K562 (cell line): ENCODE data around the gene RABGAP1L. TPM values are rescaled to one million over a fixed set of nuclear protein-coding genes. Genes with fewer than 3 reads are reported as not detected.
A peak's percentile ranks its signal among the peaks of the same experiment; 100 is the strongest.
"Not testable (repeated sequence)": the region's sequence is repeated elsewhere in the genome, so short reads cannot be mapped to it uniquely, and the experiment has no call there.

Experiments used
- ATAC-seq: fragments of 200-7000 bp; cut with Tn5 transposase; 3 replicates; pipeline ENCODE4 v1.9.1; 2020; ENCODE audit warnings: moderate library complexity
- BruUV-seq: library from RNA; stranded (reverse); fragments of 400-500 nt; replicated peaks from 2 replicates; lab custom pipeline; 2021; lab: Mats Ljungman, UMichigan
- CTCF ChIA-PET: fragments of 300-600 bp; formaldehyde crosslinking; extraction: SDS; loops from one replicate; lab custom pipeline; 2021; ENCODE audit warnings: low intra/inter-chr PET ratio; lab: Yijun Ruan, JAX
- POLR2A ChIA-PET: fragments of 300-600, 350-650 bp; sonication (Branson Sonifier 250); formaldehyde crosslinking; extraction: SDS; loops from one replicate; lab custom pipeline; 2021; ENCODE audit warnings: antibody characterized with exemption, inconsistent platforms; lab: Yijun Ruan, JAX
- DNase-seq, 4 experiments: peaks; one replicate each; pipeline versions ENCODE4 v3.0.0 to v3.0.0-alpha.2; 2011 to 2018; ENCODE audit warnings: low spot score in 3 of 4, mixed read lengths in 3 of 4; ENCODE audit errors: extremely low read depth in 1 of 4
- FAIRE-seq: peaks from 2 replicates; lab custom pipeline; 2011; peaks lifted over from hg19 to GRCh38; lab: Jason Lieb, UNC
- H2AFZ ChIP-seq: 2 replicates; pipeline ENCODE4 v1.6.0; 2011; ENCODE audit warnings: low read depth, low read length, control low read depth, inconsistent platforms
- H3K27ac ChIP-seq: fragments of 200-600 bp; 3 replicates; pipeline ENCODE4 v1.8.0; 2011; ENCODE audit warnings: low read depth, mild to moderate bottlenecking, control low read depth, inconsistent platforms, low read length, moderate library complexity, mixed read lengths; ENCODE audit errors: extremely low read depth
- H3K27me3 ChIP-seq, 2 experiments: fragments of 300-600 bp in 1 of 2; 2 replicates in 1 of 2; 3 replicates in 1 of 2; pipeline versions ENCODE4 v1.6.0 to v1.8.0; 2011; ENCODE audit warnings: inconsistent platforms in 2 of 2, low read length in 2 of 2, mild to moderate bottlenecking in 1 of 2, mixed read lengths in 1 of 2, moderate library complexity in 1 of 2; ENCODE audit not compliant: control insufficient read depth in 2 of 2, insufficient read depth in 2 of 2
- H3K36me3 ChIP-seq: fragments of 300-600 bp; 3 replicates; pipeline ENCODE4 v1.8.0; 2011; ENCODE audit warnings: mild to moderate bottlenecking, low read length, inconsistent platforms; ENCODE audit not compliant: control insufficient read depth, insufficient read depth
- H3K4me1 ChIP-seq, 2 experiments: fragments of 200-600 bp in 1 of 2; replicated peaks in 1 of 2; 2 replicates in 1 of 2; 3 replicates in 1 of 2; pipeline versions ENCODE4 v1.5.1 to v1.8.0; 2011; ENCODE audit warnings: inconsistent platforms in 2 of 2, low read length in 2 of 2, mild to moderate bottlenecking in 1 of 2, mixed read lengths in 1 of 2, moderate library complexity in 1 of 2; ENCODE audit not compliant: control insufficient read depth in 2 of 2, insufficient read depth in 2 of 2
- H3K4me2 ChIP-seq: 2 replicates; pipeline ENCODE4 v1.6.1; 2011; ENCODE audit warnings: low read length, control low read depth, inconsistent platforms, mixed read lengths; ENCODE audit not compliant: insufficient read depth
- H3K4me3 ChIP-seq: fragments of 200-600 bp; sonication (generic), shearing (Covaris generic); 2 replicates; pipeline ENCODE4 v1.5.1; 2016; ENCODE audit warnings: control low read depth, inconsistent platforms
- H3K79me2 ChIP-seq: fragments of 200-600 bp; 3 replicates; pipeline ENCODE4 v1.8.0; 2011; ENCODE audit warnings: low read length, inconsistent platforms; ENCODE audit not compliant: control insufficient read depth, insufficient read depth
- H3K9ac ChIP-seq, 2 experiments: 2 replicates each; pipeline versions ENCODE4 v1.6.0 to v1.6.1; 2011; ENCODE audit warnings: low read depth in 2 of 2, low read length in 2 of 2, control low read depth in 1 of 2, inconsistent platforms in 1 of 2, mild to moderate bottlenecking in 1 of 2, mixed read lengths in 1 of 2; ENCODE audit not compliant: insufficient read depth in 1 of 2
- H3K9me1 ChIP-seq: one replicate; pipeline ENCODE4 v1.6.0; 2011; ENCODE audit warnings: inconsistent platforms, mild to moderate bottlenecking, low read length, moderate library complexity; ENCODE audit not compliant: control insufficient read depth, insufficient read depth
- H3K9me3 ChIP-seq: replicated peaks from 2 replicates; pipeline ENCODE4 v1.5.1; 2011; ENCODE audit warnings: low read depth, low read length, inconsistent platforms; ENCODE audit not compliant: control insufficient read depth, insufficient read depth
- H4K20me1 ChIP-seq: replicated peaks from 2 replicates; pipeline ENCODE4 v1.6.1; 2011; ENCODE audit warnings: low read length, inconsistent platforms, mixed read lengths; ENCODE audit not compliant: control insufficient read depth, insufficient read depth
- C11orf30 ChIP-seq: fragments of 450-650 bp; IDR thresholded peaks from 2 replicates; pipeline ENCODE4 v1.6.1; 2016; ENCODE audit warnings: low read depth, mild to moderate bottlenecking
- DDX20 ChIP-seq: fragments of 450-650 bp; IDR thresholded peaks from 2 replicates; pipeline ENCODE4 v1.6.1; 2016; ENCODE audit warnings: missing genetic modification characterization, low read depth, mild to moderate bottlenecking, missing compliant biosample characterization, moderate library complexity
- FOXJ2 ChIP-seq: fragments of 200-800 bp; sonication (Bioruptor generic); IDR thresholded peaks from 2 replicates; pipeline ENCODE4 v1.6.1; 2016; ENCODE audit warnings: missing genetic modification characterization, missing compliant biosample characterization
- HSF4 ChIP-seq: fragments of 250-450 bp; sonication (Bioruptor Pico); IDR thresholded peaks from 2 replicates; pipeline ENCODE4 v2.1.2; 2022; ENCODE audit warnings: mild to moderate bottlenecking, moderate library complexity, borderline replicate concordance
- MAFK ChIP-seq: IDR thresholded peaks from 2 replicates; pipeline ENCODE4 v1.6.1; 2011; ENCODE audit warnings: low read length, improper control_type of control experiment
- PCBP2 ChIP-seq: fragments of 200-400 bp; formaldehyde crosslinking; IDR thresholded peaks from 2 replicates; pipeline ENCODE4 v1.6.1; 2018; ENCODE audit warnings: low read length, low read depth, mild to moderate bottlenecking, moderate library complexity; ENCODE audit not compliant: poor library complexity, severe bottlenecking
- POLR2H ChIP-seq: IDR thresholded peaks from 2 replicates; pipeline ENCODE4 v1.6.1; 2016; ENCODE audit warnings: missing genetic modification characterization, low read depth, mild to moderate bottlenecking, control low read depth, missing compliant biosample characterization, moderate library complexity
- RBM25 ChIP-seq: fragments of 200-400 bp; formaldehyde crosslinking; IDR thresholded peaks from 2 replicates; pipeline ENCODE4 v1.6.1; 2018; ENCODE audit warnings: low read length, low read depth, moderate library complexity; ENCODE audit not compliant: severe bottlenecking
- RNF2 ChIP-seq: sonication (generic); IDR thresholded peaks from 2 replicates; pipeline ENCODE4 v1.6.1; 2016
- TBP ChIP-seq: optimal IDR thresholded peaks from 2 replicates; pipeline ENCODE3; 2011; ENCODE audit warnings: low read depth, low read length, improper control_type of control experiment
- THRAP3 ChIP-seq: fragments of 450-650 bp; IDR thresholded peaks from 2 replicates; pipeline ENCODE4 v1.6.1; 2016; ENCODE audit warnings: mild to moderate bottlenecking, inconsistent platforms, borderline replicate concordance
- ZKSCAN3 ChIP-seq: fragments of 250-450 bp; sonication (Bioruptor Pico); IDR thresholded peaks from 2 replicates; pipeline ENCODE4 v1.4.0; 2020
- ZNF140 ChIP-seq: fragments of 250-450 bp; sonication (Bioruptor Pico); IDR thresholded peaks from 2 replicates; pipeline ENCODE4 v1.8.0; 2021; ENCODE audit warnings: moderate library complexity, mild to moderate bottlenecking, inconsistent platforms
- ZNF146 ChIP-seq: IDR thresholded peaks from one replicate; pipeline ENCODE4 v1.6.1; 2018; ENCODE audit warnings: missing compliant biosample characterization; ENCODE audit not compliant: unreplicated experiment
- ZNF311 ChIP-seq: fragments of 250-450 bp; sonication (Bioruptor Pico); IDR thresholded peaks from 2 replicates; pipeline ENCODE4 v1.4.0; 2020; ENCODE audit warnings: mild to moderate bottlenecking, moderate library complexity
- ZNF668 ChIP-seq: fragments of 250-450 bp; sonication (Bioruptor Pico); IDR thresholded peaks from 2 replicates; pipeline ENCODE4 v1.8.0; 2022; ENCODE audit warnings: mild to moderate bottlenecking, inconsistent platforms
- WGBS: fragments of 100-300 bp; shearing (Covaris generic); methylation state at CpG from one replicate; pipeline ENCODE4 v1.1.6; 2016; ENCODE audit warnings: low coverage, mixed read lengths; ENCODE audit not compliant: insufficient coverage; ENCODE audit errors: missing lambda C conversion rate; 5-methylcytosine and 5-hydroxymethylcytosine counted together
- in situ Hi-C: fragments of 300-500 bp; cut with MboI; formaldehyde crosslinking; loops from 4 replicates; pipeline ENCODE4 v1.15.0; 2018; ENCODE audit warnings: inconsistent platforms, mixed read lengths
- intact Hi-C: fragments of 100-400 bp; cut with micrococcal nuclease; formaldehyde crosslinking; loops from 2 replicates; pipeline ENCODE4 v1.14.2; 2022
- polyA plus RNA-seq, 8 experiments: library from polyadenylated mRNA; depleted of rRNA in 4 of 8; stranded (reverse) in 5 of 8; unstranded in 3 of 8; fragments of >200 nt; fragmentation: Nextera tagmentation in 2 of 8; fragmentation: Illumina TruSeq in 1 of 8; extraction: Ambion mirVana in 2 of 8; extraction: Trizol in 1 of 8; gene quantifications; 2 replicates each; pipeline versions ENCODE4 v1.2.1 to v1.2.3, GENCODE V29; 2011 to 2014; ENCODE audit warnings: inconsistent platforms in 1 of 8, missing spikeins in 1 of 8
- total RNA-seq, 7 experiments: library from RNA; depleted of rRNA in 6 of 7; stranded (reverse); fragments of >200 nt in 6 of 7; fragmentation: Illumina TruSeq in 2 of 7; extraction: Trizol in 2 of 7; gene quantifications; 2 replicates each; pipeline versions ENCODE4 v1.2.1 to v1.2.3, GENCODE V29; 2011 to 2021; ENCODE audit warnings: low replicate concordance in 1 of 7
- TF ChIP-seq, protein P1 (sequence below): fragments of 250-450 bp; sonication (Bioruptor Pico); IDR thresholded peaks from 2 replicates; pipeline ENCODE4 v1.9.0; 2021; ENCODE audit warnings: mild to moderate bottlenecking
- TF ChIP-seq, protein P2 (sequence below): fragments of 450-650 bp; conservative IDR thresholded peaks from 2 replicates; pipeline ENCODE4 v1.6.1; 2016; ENCODE audit warnings: missing genetic modification characterization, low read depth, mild to moderate bottlenecking, control low read depth, missing compliant biosample characterization

The RABGAP1L gene
- total and polyA plus RNA-seq, 9 of the 15 experiments (the other 6 are each of a cell fraction or from before 2014, with no cell fraction given): 16.5 to 44.9 (median 26.7) TPM

DNA sequence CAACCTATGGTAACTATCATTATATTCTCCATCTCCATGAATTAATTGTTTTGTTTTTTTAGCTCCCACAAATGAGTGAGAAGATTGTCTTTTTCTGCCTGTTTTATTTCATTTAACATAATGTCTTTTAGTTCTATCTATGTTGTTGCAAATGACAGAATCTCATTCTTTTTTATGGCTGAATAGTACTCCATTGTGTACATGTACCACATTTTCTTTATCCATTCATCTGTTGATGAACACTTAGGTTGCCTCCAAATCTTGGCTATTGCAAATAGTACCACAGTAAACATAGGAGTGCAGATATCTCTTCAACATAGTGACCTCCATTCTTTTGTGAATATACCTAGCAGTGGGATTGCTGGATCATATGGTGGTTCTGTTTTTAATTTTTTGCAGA, 429.3 kb downstream of the RABGAP1L start:
- TF ChIP-seq RBM25 (peak; percentile 15), ZNF146 (CRISPR knock-in tag) (peak; percentile 54)
- TF ChIP-seq, all 486 proteins: peak for 2; not testable (repeated sequence) for 484
- H3K9me1 ChIP-seq, FAIRE-seq, H3K27me3 ChIP-seq, H3K36me3 ChIP-seq, in situ Hi-C loops, ATAC-seq, DNase-seq, H3K9me3 ChIP-seq, BruUV-seq, POLR2A ChIA-PET, CTCF ChIA-PET, H3K27ac ChIP-seq, H3K9ac ChIP-seq, H3K4me3 ChIP-seq, H3K79me2 ChIP-seq, intact Hi-C loops, H2AFZ ChIP-seq, H4K20me1 ChIP-seq, H3K4me1 ChIP-seq, H3K4me2 ChIP-seq: not testable (repeated sequence)

DNA sequence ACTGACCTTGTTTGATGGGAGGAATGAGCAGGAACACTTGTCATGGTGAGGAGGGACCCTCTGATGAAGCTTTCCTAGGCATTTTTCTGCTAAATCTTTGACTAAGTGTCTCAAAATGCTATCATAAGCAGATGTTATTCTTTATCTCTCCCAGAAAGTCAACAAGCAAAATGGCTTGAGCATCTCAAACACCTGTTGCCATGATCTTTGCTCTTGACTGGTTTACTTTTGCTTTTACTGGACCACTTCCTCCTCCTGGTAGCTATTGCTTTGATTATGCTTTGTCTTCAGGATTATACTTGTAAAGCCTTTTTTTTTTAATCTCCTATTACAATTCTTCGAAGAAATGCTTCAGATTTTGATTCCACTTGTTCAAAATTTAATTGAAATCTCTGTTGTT, 445.9 kb downstream of the RABGAP1L start:
- Histone ChIP-seq H3K27ac (no peak overlapping the region), H3K27me3 (no peaks in the 10 kb centered on the region), H2AFZ (no peak overlapping the region), H3K9me3 (no peaks in the 10 kb centered on the region), H4K20me1 (no peaks in the 10 kb centered on the region), H3K9ac (no peak overlapping the region), H3K4me3 (no peak overlapping the region), H3K4me1 (no peaks in the 10 kb centered on the region), H3K9me1 (no peaks in the 10 kb centered on the region), H3K79me2 (no peaks in the 10 kb centered on the region), H3K4me2 (no peak overlapping the region), H3K36me3 (no peaks in the 10 kb centered on the region)
- intact Hi-C loops: no loop called here
- BruUV-seq: no TSS peak
- 4% methylated on average over 1 of the region's 1 CpG for WGBS
- POLR2A ChIA-PET: interaction anchor here (0.7 kb wide), 1 partner anchor 36 kb away, joined by 3 read pairs; no protein-coding TSS in a partner anchor
- in situ Hi-C loops: no loop called here
- ATAC-seq (no peak), DNase-seq (no peak), FAIRE-seq (no peak)
- CTCF ChIA-PET: no interaction called here
- no peak for TF ChIP-seq ZNF140
- no peak for TF ChIP-seq DDX20 (tag)
- TF ChIP-seq ZKSCAN3 (CRISPR knock-in tag): no peak
- TF ChIP-seq RNF2: no peak
- TF ChIP-seq PCBP2: no peak
- TF ChIP-seq TBP: no peak
- TF ChIP-seq HSF4 (CRISPR knock-in tag): no peak
- no peak for TF ChIP-seq ZNF668
- no peak for TF ChIP-seq ZNF311 (CRISPR knock-in tag)
- TF ChIP-seq MAFK: no peak
- no peak for TF ChIP-seq C11orf30
- TF ChIP-seq, protein P1, sequence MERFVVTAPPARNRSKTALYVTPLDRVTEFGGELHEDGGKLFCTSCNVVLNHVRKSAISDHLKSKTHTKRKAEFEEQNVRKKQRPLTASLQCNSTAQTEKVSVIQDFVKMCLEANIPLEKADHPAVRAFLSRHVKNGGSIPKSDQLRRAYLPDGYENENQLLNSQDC: no peak
- TF ChIP-seq THRAP3: no peak
- TF ChIP-seq POLR2H: no peak
- TF ChIP-seq FOXJ2: no peak
- TF ChIP-seq, protein P2, sequence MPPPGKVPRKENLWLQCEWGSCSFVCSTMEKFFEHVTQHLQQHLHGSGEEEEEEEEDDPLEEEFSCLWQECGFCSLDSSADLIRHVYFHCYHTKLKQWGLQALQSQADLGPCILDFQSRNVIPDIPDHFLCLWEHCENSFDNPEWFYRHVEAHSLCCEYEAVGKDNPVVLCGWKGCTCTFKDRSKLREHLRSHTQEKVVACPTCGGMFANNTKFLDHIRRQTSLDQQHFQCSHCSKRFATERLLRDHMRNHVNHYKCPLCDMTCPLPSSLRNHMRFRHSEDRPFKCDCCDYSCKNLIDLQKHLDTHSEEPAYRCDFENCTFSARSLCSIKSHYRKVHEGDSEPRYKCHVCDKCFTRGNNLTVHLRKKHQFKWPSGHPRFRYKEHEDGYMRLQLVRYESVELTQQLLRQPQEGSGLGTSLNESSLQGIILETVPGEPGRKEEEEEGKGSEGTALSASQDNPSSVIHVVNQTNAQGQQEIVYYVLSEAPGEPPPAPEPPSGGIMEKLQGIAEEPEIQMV (tag): no peak
